GM18526 (cell line): ENCODE results near the gene SETD7.

Experiments used
- POLR2A ChIP-seq: IDR thresholded peaks from 3 replicates; pipeline ENCODE4 v1.6.1; 2011; ENCODE audit not compliant: insufficient read length; ENCODE audit errors: extremely low read depth

The SETD7 gene

DNA sequence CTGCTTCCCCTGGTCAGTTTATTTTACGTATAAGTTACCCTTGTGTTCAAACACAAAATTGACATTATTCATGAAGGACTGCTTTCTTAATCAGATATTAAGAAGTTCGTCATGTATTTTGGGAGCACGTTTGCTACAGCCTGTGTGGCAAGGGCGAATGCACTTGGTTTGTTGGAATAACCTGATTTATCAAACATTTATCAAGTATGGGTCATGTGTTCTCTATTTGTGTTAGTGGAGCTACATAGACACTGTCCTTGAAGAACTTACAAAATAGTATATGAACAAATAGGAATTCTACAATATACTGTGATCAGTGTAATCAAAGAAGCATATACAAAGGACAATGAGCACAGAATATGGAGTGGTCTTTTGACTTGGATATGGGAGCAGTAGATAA, 79.7 kb downstream of the SETD7 start:
- TF ChIP-seq POLR2A: no peak

DNA sequence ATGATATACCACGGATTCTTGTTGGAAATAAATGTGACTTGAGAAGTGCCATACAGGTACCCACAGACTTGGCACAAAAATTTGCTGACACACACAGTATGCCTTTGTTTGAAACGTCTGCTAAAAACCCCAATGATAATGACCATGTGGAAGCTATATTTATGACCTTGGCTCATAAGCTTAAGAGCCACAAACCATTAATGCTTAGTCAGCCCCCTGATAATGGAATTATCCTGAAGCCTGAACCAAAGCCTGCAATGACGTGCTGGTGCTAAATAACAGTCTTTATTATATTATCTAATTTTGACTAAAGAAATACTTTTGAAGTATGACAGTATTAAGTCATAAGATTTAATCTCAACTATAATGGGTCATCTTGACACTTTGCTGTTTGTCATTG, 83.2 kb downstream of the SETD7 start:
- no peak for TF ChIP-seq POLR2A

DNA sequence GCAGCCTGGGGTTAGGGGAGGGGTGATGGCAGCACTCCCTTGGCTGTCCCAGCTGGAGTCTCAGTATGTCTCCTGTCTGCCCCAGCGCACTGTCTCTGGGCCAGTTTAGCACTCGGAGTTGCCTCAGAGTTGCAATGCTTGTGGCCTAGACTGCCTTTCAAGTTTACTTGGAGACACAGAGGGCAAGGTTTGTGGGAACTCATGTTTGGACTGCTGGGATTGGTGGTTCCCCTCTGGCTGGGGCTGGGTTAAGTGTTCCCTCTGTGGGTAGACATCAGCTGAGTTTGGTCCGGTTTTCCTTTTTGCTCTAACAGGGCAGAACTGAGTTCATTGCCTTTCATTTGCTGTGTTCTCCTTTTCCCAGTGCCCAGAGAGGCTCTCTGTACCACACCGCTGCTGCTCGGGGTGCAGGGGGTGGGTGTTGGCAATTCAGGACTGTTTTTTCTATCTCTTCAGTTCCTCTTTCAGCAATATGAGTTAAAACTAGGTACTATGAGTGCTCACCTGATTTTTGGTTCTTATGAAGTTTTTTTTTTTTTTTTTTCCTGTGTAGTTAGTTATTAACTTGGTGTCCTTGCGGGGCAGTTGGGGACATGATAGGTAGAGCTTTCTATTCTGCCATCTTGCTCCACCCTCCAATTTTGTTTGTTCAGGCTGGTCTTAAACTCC, 84.9 kb downstream of the SETD7 start:
- TF ChIP-seq POLR2A: no peak

DNA sequence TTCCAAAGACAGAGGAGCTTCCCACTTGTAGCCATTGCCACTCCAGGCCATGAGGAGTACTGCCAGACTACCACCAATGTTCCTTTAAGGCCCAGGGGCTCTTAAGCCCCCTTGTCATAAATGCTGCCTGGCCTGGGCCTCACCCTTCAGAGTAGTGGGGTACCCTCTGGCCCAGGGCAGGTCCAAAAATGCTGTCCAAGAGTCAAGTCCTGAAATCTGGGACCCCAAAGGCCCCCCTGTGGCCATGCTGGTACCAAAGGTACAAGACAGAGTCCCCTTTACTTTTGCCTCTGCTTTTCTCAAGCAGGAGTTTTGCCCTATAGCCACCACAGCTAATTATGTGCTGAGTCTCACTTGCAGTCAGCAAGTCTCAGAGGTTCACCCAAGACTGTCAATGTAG, 85.7 kb downstream of the SETD7 start:
- TF ChIP-seq POLR2A: no peak

DNA sequence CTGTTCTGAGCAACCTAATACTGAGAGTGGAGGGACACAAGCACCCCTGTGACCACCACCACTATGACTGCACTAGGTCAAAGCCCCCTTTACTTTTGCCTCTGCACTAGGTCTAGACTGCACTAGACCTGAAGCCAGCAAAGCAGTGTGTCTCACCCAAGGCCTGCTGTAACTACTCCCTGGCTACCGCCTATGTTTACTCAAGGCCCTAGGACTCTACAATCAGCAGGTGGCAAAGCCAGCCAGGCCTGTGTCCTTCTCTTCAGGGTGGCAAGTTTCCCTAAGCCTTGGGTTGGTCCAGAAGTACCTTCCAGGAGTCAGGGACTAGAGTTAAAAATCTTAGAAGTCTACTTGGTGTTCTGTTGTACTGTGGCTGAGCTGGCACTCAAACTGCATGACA, 86.2 kb downstream of the SETD7 start:
- no peak for TF ChIP-seq POLR2A

DNA sequence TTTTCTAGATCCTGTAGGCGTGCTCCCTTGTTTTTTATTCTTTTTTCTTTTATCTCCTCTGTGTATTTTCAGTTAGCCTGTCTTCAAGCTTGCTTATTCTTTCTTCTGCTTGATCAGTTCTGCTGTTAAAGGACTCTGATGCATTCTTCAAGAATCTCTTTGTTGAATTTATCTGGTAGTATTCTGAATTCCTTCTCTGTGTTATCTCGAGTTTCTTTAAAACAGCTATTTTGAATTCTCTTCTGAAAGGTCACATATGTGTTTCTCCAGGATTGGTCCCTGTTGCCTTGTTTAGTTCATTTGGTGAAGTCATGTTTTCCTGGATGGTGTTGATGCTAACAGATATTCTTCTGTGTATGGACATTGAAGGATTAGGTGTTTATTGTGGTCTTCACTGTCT, 86.8 kb downstream of the SETD7 start:
- no peak for TF ChIP-seq POLR2A

DNA sequence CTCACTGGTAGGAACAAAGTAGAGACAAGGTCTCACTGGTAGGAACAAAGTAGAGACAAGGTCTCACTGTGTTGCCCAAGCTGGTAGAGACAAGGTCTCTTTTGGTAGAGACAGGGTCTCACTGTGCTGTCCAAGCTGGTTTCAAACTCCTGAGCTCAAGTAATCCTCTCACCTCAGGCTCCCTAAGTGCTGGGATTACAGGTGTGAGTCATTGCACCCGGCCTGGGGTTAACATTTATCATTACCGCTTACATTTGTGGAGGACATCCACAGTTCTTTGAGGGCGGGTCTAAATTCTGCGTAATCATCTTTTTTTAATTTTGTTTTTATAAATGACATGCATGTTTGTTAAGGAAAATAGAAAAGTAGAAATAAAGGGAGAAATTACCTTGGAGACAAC, 90.1 kb downstream of the SETD7 start:
- TF ChIP-seq POLR2A: no peak

DNA sequence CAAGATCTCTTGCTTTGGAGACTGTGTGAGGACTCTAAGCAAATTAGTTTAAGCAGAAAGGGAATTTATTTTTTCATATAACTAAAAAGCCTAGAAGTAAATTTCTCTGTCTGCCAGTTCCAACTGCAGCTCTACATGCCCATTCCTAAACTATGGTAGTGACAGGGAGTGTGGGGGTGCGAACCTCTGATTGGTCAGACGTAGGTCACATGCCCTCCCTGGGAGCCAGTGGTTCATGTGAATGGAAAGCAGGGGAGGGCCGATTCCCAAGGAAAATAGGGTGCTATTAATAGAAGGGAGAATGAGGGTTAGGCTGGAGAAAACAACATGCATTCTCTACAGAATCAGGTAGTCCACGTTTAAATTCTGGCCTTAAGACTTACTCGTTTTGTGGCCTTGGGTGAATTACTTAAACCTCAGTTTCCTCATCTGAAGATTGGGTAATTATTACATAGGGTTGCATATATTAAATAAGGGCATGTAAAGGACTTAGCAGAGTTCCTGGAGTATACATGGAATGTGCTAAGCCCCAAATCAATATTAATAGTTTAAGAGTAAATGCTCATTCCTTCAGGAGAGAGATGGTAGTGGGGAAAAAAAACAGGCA, 94.9 kb downstream of the SETD7 start:
- TF ChIP-seq POLR2A: no peak

DNA sequence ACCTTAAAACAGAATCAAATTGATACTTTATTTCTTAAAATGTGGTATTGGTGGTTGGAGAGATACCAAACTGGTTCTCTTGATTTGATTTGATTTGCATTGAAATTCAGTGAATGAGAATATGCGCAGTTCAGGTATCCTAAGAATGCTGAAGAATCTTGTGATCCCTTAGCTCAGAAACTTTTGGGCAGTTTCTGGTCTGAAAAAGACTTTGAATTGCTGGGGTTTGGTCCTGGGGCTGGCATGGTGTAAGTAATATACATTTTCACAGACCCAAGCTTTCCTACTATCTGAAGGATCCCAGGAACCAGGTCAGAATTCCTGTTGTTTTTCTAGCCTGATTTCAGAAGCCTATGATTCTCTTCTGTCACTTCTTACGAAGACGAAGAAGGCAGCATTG, 95.5 kb downstream of the SETD7 start:
- TF ChIP-seq POLR2A: no peak

DNA sequence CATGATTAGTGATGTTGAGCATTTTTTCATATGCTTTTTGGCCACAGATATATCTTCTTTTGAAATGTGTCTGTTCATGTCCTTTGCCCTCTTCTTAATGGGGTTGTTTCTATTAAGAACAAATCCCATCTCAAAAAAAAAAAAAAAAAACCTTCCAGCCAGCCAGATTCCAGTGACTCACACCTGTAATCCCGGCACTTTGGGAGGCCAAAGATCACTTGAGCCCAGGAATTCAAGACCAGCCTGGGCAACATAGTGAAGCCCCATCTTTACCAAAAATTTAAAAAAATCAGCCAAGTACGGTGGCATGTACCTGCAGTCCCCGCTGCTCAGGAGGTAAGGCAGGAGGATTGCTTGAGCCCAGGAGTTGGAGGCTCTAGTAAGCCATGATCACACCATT, 97.0 kb downstream of the SETD7 start:
- no peak for TF ChIP-seq POLR2A

DNA sequence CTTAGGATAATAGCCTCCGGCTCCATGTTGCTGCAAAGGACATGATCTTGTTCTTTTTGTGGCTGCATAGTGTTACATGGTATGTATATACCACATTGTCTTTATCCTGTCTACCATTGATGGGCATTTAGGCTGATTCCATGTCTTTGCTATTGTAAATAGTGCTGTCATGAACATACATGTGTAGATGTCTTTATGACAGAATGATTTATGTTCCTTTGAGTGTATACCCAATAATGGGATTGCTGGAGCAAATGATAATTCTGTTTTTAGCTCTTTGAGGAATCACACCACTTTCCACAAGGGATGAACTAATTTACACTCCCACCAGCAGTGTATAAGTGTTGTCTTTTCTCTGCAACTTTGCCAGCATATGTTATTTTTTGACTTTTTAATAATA, 97.5 kb downstream of the SETD7 start:
- TF ChIP-seq POLR2A: no peak

DNA sequence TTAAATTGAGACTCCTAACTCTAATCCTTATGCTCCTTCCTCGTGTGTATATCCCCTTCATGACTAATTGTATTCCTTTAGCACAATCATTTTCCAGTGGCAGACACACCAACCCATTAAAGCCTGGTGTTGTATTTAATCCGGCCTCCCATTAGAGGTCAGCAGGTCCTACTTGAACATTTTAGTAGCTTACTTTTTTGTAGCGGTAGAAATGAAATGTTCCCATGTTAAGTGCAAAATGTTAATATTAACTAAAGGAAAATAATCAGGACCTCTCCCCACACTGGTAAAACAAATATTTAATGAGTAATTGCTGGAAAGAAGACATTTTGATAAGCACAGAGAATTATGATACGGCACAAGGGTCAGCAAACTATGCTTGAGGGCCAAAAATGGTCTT, 98.7 kb downstream of the SETD7 start:
- TF ChIP-seq POLR2A: no peak

DNA sequence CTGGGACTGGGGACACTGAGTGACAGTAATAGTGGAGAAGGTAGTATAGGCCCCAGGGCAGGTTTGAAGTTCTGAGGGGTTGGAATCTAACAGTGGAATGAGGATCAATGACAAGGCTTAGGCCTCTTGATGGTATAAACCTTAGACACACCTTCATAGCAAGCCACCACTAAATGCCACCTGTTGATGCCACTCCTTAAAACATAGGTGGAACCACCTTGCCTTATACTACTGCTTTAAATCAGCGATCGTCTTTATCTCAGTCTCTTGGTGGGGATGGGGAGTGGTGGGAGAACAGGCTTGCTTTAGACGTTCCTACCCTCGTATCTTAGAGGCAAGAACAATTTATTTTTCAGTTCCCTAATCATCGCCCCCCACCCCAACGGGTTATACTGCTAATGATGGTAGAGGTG, 100.9 kb downstream of the SETD7 start:
- no peak for TF ChIP-seq POLR2A

DNA sequence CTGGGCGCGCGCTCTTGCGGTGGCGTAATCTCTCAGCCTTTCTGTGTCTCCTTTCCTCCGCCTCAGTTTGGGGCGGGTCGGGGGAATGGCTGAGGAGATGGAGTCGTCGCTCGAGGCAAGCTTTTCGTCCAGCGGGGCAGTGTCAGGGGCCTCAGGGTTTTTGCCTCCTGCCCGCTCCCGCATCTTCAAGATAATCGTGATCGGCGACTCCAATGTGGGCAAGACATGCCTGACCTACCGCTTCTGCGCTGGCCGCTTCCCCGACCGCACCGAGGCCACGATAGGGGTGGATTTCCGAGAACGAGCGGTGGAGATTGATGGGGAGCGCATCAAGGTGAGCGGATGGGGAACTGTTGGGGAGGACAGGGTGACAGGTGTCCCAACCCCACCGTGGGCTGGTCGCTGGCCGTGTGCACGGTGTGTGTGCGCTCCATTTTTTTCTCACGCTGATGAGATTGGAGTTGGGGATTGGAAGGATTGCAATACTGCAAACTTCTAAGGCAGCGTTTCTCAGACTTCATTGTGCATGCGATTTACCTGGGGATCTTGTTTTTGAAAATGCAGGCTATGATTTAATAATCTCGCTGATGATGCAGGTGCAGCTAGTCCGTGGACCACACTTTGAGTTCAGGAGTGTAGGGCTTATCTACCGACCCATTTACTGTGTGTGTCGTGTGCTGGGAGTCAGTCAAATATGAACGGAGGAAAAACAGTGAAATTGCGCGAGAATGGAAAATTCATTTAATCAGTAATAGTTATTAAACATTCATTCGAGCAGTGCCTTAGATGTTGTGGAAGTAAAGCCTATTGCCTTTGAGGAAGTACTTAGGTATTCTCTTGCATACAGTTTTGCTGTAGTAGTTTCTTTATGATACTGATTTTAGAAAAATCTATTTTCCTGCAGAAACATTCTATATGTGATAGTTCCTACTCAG, 101.6 kb downstream of the SETD7 start, which contains the start of gene RAB33B:
RAB33B (plus strand) TSS at position 11 of the 935 bp plus-strand sequence; CDS start at position 86, 75 bp downstream.
- peak; percentile 24 for TF ChIP-seq POLR2A

DNA sequence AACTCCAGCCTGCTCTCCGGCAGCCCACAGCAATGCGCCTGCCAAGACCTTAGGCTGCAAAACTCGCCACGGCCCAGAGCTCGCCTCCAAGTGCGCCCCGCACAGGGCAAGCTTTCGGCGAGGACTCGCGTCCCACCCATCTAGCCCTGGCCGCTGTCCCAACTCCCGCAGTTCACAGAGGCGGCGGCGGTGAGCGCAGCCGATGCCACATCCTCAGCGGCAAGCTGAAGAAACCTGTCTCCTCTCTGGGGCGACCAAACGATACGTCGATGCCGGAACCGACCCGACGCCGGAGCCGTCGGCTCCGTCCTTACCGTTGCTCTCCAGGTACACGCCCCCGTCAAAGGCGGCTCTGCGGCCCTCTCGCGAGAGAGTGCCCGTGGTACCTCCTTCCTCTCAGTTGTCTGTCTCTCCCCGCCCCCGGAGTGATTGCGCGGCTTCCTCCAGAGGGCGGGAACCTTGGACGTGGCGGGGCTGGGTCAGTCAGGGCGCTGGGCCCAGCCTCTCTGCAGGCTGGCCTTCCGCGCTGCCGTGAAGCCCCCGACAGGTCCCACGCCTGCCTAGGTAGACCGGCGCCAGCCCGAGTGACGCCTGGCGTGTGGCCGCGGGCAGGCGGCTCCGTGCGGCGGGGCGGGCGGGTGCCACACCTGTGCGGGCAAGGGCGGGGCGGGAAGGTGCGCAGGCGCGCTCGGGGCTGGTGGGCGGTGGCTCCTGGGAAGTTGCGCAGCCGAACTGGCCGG, 102.5 kb downstream of the SETD7 start:
- TF ChIP-seq POLR2A: peak; percentile 89
